ENCODE measurements around the gene DCUN1D4.
A peak's percentile ranks its signal among the peaks of the same experiment; 100 is the strongest.
"Not testable (repeated sequence)": the region's sequence is repeated elsewhere in the genome, so short reads cannot be mapped to it uniquely, and the experiment has no call there.

Gene DCUN1D4

DNA sequence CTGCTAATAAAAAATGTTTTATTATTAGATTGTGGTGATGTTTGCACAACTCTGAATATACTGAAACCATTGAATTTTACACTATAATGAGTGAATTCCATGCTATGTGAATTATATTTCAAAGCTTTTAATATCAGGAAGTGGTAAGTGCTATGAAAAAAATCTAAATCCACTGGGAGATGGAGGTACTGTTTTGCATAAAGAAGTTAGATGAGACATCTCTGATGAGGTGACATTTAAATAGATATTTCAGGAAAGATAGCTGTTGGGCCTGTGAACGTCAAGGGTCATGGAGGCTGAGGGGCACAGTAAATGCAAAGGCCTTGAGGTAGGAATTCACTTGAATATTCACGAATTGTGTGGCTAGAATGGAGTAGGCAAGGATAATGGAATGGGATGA lies 12.3 kb downstream of the DCUN1D4 start:
- no peak for DNase-seq (ENCODE audit: low read depth)

DNA sequence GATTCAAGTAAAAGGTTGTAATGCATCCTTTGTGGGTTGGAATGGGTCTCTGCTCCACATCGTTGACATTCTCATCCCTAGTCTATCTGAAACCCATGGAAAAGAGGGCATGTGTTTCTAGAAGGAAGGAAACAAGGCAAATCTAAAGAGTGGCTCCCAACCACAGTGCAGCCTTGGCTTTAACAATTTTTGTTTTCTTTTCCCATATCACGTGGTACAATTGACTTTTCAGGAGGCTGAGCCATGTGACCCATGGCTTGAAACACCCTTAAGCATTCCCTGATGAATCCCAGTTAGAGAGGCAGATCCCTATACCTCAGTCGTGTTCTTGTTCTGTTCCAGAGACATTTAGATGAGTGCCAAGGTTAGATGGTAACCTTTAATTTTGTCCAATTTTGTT lies 12.8 kb downstream of the DCUN1D4 start:
- no peak for DNase-seq (ENCODE audit: low read depth)

DNA sequence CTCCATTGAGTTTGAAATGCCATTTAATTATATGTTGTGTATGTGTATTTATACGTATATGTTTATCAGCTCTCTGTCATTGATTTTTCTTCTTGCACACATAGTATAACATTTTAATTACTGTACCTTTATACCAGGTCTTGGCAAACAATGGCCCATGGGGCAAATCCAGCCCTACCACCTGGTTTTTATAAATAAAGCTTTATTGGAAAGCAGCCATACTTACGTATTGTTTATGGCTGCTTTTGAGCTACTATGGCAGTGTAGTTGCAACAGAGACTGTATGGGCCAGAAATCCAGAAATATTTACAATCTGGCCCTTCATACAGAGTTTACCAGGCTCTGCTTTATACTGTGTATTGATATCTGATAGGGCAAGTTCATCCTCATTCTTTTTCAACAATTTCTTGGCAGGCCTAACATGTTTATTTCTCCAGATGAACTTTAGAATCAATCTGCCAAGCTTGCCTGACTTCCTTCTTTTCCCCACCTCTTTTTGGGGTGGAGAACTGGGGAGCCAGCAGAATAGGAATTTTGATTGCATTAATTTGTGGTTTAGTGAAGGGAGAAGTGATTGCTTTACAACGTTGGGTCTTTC lies 15.8 kb downstream of the DCUN1D4 start:
- peak; percentile 11 for DNase-seq (ENCODE audit: low read depth)

DNA sequence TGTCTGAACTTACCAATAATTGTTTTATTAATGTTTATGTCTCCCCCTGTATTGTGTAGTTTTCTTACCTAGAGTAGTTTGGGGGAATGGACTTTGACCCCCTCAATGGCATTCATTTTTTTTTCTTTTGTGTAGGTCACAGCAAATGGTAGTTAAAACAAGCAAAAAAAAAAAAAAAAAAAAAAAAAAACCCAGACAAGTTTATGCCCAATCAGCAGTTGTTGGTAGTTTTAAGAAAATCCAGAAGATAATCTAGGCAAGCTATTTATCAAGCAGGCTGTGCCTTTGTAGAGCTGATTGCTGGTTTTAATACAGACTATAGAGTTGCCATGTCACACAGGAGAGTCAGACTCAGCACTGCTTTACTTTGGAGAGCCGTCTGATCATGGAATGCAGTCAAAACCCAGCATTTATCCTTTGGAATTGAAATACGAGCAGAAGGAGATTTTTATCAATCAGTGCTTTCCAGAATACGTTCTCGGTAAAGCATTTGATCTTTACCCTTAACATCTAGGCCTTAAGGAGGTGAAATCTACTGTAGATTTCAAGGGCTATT lies 16.6 kb downstream of the DCUN1D4 start:
- DNase-seq (ENCODE audit: low read depth): peak; percentile 47

DNA sequence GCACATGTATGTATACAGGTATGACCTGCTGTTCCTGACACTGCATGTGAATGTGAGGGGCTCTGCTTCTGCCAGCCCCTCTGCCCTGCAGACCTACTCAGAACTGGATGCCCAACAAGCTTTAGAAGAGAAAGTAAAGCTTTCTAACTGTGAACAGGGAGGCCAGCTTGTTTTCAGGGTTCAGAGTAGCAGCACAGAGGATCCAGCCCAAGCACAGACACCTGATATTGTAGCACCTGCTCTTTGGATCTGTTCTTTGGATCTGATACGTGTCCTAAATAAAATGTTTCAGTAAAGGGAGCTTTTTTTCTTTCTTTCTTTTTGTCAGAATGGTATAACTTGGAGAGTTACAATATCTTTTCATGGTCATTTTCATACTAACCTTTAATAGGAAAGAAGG lies 19.2 kb downstream of the DCUN1D4 start:
- no peak for DNase-seq (ENCODE audit: low read depth)

DNA sequence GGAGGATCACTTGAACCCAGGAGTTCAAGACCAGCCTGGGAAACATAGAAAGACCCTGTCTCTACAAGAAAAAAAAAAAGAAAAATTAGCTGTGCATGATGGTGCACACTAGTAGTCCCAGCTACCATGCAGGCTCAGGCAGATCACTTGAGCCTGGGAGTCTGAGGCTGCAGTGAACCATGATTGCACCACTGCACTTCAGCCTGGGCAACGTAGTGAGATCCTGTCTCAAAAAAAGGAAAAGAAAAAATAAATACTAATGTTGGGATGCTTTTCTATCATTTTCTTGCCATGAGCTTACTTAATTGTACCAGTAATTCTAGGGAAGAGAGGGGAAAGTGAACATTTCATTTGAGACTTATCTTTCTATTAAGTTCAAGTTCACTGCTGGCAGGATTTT lies 19.8 kb downstream of the DCUN1D4 start:
- no peak for DNase-seq (ENCODE audit: low read depth)

DNA sequence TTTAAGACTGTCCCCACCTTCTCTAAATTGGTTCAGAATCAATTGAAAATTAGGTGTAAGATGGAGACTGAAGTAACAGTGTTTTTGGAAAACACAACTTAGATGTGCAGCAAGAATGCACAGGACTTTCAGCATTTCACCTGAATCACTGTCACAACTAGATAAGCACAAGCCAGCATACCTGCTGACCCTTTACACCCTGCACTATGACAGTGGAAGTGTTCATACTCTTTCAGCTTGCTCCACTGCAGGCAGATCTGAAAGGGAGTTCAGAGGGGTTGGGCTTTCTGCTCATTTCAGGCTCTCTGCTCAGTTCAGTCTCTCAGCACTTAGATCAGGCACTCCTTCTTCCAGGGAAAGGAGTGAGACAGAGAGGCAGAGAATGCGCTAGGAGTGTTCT lies 22.8 kb downstream of the DCUN1D4 start:
- DNase-seq (ENCODE audit: low read depth): no peak

DNA sequence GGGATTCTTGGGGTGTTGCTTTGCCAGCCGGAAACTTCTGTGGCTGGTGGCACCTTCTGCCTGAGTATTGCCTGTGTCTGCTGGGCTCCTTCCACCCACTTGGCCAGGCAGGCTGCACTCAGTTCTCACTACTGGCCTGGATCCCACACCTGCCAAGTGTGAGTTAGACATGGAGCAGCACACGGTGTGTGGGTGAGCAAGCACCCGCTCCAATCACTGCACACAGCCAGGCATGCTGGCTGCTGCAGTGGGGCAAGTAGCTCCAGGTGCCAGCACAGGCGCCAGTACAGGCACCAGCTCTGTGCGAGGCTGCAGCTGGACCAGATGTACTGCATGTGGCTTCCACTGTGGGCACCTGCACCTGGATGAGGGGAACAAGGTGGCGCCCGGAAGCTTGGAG lies 23.9 kb downstream of the DCUN1D4 start:
- DNase-seq (ENCODE audit: low read depth): no peak

DNA sequence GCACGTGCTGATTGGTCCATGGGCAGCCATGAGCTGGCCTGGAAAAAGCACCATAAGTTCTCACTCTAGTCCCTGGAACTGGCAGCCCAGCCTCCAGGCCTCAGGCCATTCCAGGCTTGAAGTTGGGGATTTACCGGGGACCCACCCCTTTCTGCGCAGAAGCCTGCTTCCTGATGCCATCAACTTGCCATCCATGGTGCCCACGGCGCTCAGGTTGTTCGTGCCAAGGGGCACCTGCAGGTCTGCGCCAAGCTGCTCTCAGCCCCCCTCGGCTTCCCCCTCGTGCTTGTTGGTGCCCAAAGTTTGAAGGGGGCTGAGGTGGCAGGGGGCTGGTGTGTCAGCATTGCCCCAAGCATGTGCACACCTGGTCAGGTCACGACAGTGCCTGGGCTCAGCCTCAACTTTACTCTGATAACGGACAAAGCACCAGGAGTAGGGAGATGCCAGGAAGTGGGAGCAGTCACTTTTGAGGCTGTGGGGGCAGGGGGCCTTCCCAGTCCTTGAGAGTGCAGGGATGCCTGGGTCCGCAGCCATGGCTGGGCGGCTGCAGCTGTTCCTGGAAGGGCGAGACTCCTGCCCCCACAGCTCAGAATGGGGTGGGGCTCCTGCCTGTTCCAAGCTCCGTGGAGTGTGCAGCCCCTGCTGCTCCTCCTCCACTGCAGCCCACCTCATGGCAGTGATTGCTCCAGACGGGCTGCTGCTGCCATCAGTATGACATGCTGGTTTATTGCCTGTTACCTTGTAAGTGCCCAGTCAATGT lies 24.9 kb downstream of the DCUN1D4 start:
- no peak for DNase-seq (ENCODE audit: low read depth)

DNA sequence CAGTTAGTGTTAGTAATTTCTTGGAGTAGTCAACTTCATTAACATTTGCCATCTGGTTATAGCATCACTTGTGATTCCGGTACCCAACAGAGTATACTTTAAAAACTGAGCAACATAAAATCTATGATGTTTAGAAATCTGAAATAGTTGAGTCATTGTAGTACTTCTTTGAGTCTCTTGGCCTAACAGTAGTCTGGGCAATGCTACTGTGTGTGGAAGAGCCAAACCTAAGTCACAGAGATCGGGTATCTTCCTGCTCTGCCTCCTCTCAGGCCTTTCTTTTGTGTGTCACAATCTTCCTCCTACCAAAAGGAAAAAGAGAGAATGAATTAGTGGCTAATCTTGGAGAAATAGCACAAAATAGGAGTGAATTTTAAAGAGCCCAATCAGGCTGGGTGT lies 25.5 kb downstream of the DCUN1D4 start:
- peak; percentile 15 for DNase-seq (ENCODE audit: low read depth)

DNA sequence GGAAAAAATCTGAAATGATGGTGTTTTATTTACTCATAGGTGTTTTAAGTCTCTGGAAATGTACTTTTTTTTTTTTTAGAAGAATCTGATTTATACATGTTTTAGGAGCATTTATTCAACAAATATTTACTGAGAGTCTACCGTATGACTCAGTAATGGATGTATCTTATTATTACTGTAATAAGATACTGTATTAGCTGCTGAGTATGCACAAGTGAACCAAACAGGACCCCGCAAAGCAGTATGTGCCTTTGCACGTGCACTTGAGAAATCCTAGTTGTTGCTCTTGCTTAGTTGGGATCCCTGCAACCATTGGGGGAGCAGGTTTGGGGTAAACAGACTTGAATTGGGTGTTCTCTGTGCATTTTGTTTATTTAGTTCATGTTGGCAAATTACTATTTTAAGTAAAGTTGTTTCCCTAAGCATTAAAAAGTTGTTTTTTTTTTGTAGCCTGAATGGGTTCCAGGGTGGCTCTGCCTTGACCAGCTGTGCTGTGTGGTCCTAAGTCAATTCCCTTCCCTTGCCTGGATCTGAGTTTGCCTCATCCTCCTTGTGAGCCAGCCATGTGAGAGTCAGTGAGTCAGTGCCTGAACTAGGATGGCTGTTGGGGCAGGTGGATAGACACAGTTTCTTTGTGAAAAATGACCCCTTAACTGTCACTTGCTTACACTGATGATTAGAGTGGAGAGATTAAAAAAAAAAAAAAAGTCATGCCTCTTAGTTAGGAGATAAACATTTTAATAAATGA lies 27.7 kb downstream of the DCUN1D4 start:
- peak; percentile 54 for DNase-seq (ENCODE audit: low read depth)

DNA sequence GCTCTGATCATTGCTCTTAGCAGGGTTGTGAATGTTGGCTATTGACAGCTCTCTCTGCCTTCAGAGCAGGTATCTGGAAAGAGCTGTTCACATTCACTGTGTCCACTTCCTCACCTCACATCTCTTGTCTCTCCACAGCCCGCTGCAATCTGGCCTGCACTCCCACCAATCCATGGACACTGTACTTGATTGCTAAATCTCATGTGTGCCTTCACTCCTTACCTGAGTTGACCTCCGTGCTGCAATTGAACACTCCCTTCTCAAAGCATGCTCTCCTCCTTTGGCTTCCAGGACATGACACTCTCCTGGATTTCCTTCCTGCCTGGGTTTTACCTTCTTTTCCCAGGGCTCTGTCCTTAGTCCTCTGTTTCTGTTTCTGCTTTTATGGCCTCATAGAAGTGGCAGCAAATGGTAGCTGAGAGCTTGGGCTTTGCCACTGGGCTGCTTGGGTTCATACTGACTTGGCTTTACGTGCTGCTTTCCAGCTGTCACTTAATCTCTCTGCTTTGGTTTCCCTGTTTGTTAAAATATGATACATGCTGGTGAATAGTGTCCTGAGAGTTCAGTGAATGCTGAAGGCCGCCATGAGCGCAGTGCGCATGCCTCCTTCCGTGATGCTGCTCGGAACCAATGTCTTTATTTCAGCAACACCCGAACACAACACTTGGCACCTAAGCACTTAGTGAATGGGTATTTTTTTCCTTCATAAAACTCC lies 29.5 kb downstream of the DCUN1D4 start:
- no peak for DNase-seq (ENCODE audit: low read depth)

DNA sequence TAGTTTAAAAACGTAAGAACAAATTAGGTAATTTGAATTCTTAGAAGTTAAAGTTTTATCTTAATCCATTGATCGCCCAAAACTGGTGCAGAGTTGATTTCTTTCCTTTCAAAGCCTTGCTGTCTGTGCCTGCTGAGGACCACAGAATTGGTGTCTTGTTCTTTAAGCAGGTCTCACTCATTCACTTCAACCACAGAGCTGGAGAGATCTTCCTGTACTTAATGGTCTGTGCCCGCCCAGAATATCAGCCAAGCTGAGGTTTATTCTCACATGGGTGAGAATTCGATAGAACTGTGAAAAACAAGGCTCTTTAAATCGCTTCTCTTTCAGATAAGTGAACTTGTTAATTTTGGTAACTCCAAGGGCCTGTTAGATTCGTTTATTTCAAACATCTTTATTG lies 31.6 kb downstream of the DCUN1D4 start:
- no peak for DNase-seq (ENCODE audit: low read depth)

DNA sequence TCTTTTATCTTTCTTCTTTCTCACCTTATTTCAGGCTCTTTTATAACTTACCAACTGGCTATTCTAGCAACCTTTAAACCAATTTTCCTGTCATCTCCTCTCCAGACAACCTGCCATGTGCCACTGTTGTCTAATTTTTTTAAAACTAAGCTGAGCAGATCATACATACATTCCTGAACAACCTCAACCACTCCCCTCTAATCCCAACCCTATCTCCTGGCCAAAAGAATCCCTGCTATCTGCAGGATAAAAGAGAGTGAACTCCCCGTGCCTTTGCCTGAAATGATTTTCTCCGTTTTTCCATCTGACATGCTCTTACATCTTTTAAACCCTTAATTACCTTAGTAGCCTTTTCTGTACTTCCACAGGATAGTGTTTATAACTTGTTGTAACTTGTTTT lies 35.5 kb downstream of the DCUN1D4 start:
- DNase-seq (ENCODE audit: low read depth): peak; percentile 37

DNA sequence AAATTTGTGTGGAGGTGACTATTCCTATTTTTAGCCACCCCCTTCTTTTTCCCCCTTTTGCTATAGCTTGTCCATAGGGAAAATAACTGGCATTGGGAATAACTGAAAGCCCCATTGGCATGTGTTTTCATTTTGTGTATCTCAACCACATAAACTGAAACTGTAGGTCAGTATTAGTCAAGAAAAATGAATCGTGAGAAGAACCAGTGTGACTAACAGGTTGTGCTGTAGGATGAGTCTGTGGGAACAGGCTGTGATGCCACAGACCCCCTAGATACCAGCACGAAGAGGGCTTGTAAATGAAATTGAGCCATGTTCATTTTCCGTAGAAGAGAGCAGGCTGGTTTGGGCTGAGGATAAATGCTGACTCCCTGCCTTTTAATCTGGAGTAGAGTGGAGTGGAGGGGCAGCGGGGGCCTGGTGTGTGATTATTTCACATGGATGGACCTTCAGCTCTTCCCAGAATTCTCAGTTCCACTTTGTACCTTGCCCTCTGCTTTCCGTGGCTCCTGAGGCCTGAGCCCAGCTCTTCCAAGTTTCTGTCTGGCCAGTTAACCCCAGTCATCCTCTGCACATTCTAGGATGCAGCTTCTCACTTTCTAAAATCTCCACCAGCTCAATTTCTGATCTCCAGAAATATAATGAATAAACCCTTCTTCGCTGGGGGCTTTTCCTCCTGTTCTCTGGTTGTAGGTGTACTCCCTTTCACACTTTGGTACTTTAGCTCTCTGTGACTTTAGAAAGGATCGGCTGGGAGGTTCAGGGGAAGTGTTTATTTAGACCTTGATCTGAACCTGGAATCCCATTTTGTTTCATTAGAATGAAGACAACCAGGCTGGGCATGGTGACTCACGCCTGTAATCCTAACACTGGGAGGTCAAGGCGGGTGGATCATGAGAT lies 37.3 kb downstream of the DCUN1D4 start:
- peak; percentile 23 for DNase-seq (ENCODE audit: low read depth)

DNA sequence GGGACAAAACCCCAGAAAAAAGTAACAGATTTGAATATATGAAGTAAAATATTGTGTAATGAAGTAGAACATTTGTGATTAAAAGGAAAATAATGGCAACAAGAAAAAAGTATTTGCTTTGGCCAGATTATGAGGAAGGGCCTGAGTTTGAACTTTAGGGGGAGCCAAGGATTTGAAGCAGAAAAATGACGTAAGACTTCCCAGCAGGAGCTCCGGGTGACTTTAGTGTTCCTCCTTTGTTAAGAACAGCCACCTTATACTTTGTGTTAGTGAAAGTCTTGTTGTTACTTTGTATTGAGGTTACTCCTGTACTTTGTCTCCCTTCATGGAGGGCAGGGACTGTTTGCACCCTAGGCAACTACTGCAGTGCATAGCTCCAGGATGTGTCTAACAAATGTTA lies 41.1 kb downstream of the DCUN1D4 start:
- DNase-seq (ENCODE audit: low read depth): no peak

DNA sequence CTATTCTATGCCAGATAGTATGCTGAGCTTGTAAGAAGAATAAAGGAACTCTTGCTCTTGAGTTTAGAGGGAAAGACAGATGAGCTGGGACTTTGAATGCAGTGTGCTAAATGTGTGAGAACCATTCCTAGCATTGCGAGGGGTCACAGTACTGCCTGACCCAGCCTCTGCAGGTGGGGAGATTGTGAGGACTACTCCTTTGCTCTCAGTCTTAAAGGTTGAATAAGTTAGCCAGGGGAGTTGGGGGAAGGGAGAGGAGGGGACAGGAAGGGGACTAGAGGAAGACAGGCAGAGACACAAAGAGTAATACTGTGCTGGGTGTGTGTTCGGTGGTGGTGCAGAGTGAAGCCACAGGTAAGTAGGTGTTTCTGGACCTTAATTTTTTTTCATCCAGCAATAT lies 41.7 kb downstream of the DCUN1D4 start:
- DNase-seq (ENCODE audit: low read depth): no peak

DNA sequence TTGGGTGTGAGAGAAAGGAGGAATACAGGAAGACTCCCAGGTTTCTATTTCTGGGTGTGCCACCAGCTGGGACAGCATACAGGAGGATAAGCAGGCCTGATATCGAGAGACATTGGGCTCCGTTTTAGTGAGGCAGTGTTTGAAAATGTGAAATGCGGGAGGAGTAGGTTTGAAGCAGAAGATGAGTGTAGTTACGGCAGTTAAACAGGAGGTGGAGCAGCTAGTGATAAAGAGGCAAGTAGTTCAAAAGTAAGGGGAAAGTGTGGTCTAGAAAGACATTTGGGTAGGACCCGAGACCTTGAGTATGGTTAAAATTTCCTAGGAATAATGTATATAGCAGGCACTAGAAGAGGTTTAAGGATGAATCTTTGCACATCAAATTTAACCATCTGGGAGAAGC lies 42.4 kb downstream of the DCUN1D4 start:
- peak; percentile 33 for DNase-seq (ENCODE audit: low read depth)

DNA sequence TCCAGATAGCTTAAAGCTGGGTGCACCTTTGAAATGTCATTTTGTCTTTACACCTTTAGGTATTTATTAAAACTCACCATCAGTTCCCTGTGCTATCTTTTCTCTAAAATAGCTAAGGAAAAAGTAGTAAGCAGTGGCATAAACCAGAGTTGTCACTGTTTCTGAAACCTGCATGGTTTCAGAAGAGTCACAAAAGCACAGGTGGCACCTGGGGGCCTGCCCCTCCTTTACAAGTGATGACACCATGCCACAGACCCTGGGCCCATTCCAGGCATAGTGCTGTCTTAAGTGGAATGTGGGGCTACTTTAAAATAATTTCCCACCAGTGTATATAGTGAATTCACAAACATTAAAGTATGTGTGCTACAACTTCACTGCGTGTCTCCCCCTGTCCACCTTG lies 47.8 kb downstream of the DCUN1D4 start:
- DNase-seq (ENCODE audit: low read depth): no peak

DNA sequence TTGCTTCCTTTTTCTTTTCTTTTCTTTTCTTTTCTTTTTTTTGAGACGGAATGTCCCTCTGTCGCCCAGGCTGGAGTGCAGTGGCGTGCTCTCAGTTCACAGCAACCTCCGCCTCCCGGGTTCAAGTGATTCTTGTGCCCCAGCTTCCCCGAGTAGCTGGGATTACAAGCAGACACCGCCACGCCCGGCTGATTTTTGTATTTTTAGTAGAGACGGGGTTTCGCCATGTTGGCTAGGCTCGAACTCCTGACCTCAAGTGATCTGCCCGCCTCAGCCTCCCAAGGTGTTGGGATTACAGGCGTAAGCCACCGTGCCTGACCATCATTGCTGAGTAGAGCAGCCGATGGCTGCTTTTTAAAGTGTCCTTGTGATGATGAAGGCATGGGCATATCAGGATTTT lies 50.4 kb downstream of the DCUN1D4 start:
- not testable (repeated sequence) for DNase-seq (ENCODE audit: low read depth)

DNA sequence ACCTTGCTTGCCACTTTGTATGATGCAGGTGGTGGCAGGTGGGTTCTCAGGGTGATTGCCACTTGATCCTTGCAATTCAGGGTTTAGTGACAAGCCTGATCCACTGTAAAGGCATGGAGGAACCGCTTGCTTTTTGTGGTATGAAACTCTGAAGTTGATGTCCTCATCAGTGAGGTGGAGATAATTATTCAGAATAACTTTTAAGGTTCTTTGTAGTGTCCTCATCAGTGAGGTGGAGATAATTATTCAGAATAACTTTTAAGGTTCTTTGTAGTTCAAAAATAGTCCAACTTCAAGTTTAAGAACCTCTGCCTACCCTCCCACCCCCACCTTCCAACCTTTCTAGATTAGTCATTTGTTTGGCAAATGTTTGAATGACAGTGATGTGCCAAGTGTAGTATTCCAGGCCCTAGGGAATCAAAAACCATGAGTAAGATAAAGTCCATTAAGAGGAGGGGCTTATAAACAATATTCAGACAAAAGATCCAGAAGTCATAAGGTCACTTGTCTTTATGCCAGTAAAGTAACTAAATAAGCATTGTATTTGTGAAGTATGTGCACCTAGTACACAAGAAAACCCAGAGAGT lies 51.2 kb downstream of the DCUN1D4 start:
- DNase-seq (ENCODE audit: low read depth): peak; percentile 55
